HG02571 (cell line): ENCODE data around the gene STRN3.

ENCODE experiments used
- ATAC-seq: cut with Tn5 transposase; IDR thresholded peaks from one replicate; pipeline ENCODE4 v1.9.1; 2021; ENCODE audit warnings: mild to moderate bottlenecking, moderate library complexity; ENCODE audit not compliant: unreplicated experiment

Gene STRN3

GRCh38 chr14:30876692-30877091 is 149.5 kb downstream of the STRN3 start:
- ATAC-seq: no peak

DNA sequence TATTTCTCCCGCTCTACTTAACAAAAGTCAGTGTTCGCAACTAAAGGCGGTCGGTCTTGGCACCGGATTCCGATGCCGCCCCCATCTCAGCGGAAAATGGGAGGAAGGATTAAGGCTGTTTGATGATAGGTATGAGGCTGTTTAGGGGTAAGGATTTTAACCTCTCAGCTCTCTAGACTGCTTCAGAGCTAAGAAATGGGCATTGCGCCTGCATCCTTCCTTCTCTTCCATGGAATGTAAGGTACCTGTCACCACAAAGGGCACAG is 150.5 kb downstream of the STRN3 start:
- ATAC-seq: no peak

- ATAC-seq: peak; percentile 25
Observed at GRCh38 chr14:30874999-30875787, 151.0 kb downstream of the STRN3 start.

GRCh38 chr14:30874120-30874998 is 151.8 kb downstream of the STRN3 start, which contains the start of gene COCH:
COCH (plus strand) TSS chr14:30874559; CDS start chr14:30874939, 380 bp downstream.
- ATAC-seq: peak; percentile 70

DNA sequence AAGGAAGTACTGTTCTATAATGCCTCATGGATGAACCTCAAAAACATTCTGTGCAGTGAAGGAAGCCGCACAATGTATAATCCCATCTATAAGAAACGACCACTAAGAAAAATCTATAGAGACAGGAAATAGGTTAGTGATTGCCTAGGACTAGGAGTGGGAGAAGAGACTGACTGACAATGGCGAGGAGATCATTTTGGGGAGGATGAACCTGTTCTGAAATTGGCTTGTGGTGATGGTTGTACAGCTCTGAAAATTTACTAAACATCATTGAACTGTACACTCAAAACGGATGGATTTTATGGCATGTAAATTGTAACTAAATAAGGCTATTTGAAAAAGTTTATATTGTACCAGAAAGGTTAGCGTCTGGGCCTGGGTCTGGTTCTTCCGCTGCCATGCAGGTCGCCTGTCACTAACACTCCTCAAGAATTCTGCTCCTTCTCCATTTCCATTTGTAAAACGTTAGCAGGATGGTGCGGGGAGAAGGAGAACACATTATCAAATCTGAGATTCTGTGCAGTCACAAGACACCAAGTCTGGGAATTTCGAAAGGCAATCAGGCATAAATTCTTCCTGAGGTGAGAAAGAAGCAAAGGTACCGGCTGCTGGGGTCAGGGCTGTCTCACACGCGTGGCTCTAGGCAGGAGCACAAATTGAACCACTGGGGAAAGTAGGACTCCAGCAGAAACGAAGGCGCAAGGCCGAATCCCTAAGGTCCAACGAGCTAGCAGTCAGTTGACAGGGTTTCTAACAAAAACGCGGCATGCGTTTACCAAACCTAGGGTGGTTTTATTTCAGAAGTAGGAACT is 152.7 kb downstream of the STRN3 start:
- no peak for ATAC-seq

GRCh38 chr14:30872602-30873001 is 153.6 kb downstream of the STRN3 start:
- ATAC-seq: no peak

DNA sequence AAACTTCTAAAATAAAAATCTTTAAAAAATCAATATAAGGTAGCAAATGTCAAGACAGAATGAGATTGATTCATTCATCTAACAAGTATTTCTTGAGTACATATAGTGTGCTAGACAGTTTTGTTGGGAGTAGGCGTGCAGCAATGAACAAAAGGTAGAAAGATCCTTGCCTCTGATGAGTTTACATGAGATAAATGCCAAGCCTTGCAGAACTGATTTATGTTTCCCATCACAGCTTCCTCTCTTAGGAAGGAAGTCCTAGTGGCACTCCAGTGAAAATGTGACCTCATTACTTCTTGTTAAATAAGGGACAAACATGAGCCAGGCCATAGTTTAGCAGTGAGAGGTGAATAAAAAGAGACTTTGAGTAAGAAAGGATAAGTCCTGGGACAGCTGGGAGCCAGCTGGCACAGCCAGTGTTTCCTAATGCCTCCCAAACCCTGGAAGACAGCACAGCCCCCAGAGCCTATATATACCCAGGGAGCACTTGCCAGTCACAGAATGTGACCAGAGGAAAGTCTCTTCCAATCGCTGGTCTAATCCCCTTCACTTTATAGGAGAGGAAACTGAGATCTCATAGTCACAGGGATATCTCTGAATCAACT is 156.5 kb downstream of the STRN3 start:
- no peak for ATAC-seq

GRCh38 chr14:30868736-30869135 is 157.4 kb downstream of the STRN3 start:
- no peak for ATAC-seq

- no peak for ATAC-seq
Observed at GRCh38 chr14:30864934-30865333, 161.2 kb downstream of the STRN3 start.

- no peak for ATAC-seq
Observed at GRCh38 chr14:30861200-30861599, 165.0 kb downstream of the STRN3 start.

- peak; percentile 72 for ATAC-seq
Observed at GRCh38 chr14:30855345-30856037, 170.7 kb downstream of the STRN3 start.

DNA sequence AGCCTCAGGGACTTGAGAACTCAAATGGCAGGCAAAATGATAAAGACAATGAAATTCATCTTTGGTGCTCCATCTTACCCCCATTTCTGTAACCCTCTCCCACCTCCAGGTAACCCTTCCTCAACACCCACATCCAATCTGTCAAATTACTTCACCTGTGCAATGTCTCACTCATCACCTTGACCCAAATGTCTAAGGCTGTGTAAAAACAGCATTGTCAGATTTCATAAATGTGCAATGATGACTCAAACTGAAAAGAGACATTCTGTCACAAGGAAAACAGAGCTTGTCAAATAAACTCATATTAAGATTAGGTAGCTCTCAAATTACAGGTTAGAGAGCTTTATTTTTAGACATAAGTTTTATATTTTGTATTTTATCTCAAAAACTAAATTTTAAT is 171.7 kb downstream of the STRN3 start:
- ATAC-seq: no peak

DNA sequence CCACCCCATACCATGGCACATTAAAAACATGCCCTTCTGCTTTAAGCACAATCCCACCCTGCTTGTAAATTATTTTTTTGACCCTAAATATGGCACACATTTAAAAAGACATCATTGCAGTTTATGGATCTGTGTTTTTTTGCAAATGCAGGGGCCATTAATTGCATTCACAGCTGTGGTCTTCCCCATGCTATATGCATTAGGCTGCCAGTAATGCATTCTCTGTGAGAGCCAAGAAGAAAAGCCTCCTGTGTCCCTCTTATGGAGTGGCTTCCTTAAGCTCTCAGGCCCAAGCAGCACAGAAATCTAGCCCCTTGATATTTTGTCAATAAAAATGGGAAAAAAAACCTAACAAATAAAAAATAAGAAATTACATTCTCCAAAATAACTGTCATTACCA is 172.2 kb downstream of the STRN3 start:
- ATAC-seq: no peak

- ATAC-seq: no peak
Observed at GRCh38 chr14:30849983-30850382, 176.2 kb downstream of the STRN3 start.

DNA sequence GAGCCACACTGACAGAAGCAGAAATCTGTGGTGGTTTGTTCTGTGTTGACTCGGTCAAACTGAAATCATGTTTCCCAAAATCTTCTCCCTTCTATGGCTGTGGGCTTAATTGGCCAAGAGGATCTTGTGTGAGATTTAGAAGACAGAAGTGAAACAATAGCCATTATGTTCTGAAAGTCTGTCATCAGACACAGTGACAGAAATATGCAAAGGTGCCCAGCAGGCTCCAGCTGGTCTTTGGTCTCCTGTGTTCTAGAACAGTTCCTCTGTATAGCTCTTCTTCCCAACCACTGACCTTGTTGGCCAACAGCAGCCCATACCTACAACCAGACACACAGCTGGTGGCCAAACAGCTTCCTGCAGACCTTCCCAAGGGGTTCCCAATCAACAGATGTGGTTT is 176.8 kb downstream of the STRN3 start:
- peak; percentile 95 for ATAC-seq

GRCh38 chr14:30848449-30849240 is 177.5 kb downstream of the STRN3 start:
- ATAC-seq: no peak
